Right lobe of liver (tissue), 4 donors: Measurements from ENCODE around the gene MOCS1.

Experiments
- CTCF ChIP-seq, 4 donors: fragments of 200-600 bp in 3 of 4; fragments of 450-650 bp in 1 of 4; IDR thresholded peaks; one replicate each; pipeline versions ENCODE4 v1.5.1 to v1.8.0; 2016 to 2022; ENCODE audit warnings: antibody characterized with exemption in 4 of 4, mild to moderate bottlenecking in 2 of 4
- POLR2A ChIP-seq: fragments of 450-650 bp; IDR thresholded peaks from one replicate; pipeline ENCODE4 v1.6.1; 2017; ENCODE audit warnings: antibody characterized with exemption, mild to moderate bottlenecking
- donor health status: DM: no; HTN: no; CAD: no.
- donor health status: DM: no; HTN: no; CAD: no.
- donor health status: DM: no; HTN: yes; CAD: no.

DNA sequence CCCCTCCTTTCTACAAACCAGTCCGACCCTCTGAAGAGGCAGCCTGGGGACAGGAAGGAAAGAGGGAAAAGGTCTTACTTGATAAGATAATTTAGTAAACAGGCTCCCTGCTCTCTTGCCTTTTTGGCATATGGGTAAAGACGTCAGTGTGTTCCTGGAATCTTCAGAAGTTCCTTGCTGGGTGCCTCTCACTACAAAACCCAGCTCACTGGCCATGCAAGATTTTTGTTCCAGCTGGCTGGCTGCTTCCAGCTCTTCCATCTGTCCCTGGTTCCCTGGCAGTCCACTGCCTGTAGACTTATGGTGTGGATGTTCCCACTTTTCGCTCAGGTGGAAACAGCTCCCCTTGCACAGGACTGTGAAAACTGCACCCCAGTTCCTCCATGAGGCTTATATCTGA is 57.4 kb downstream of the MOCS1 start:
- TF ChIP-seq POLR2A (no peak), CTCF (IDR thresholded peaks at IDR 0.05) (no peak)
